Spinal cord (tissue), 10 donors: ENCODE measurements around the gene FASTKD1. TPM values are rescaled to one million over a fixed set of nuclear protein-coding genes. Genes with fewer than 3 reads are reported as not detected.
A peak's percentile ranks its signal among the peaks of the same experiment; 100 is the strongest.
"Not testable (repeated sequence)": the region's sequence is repeated elsewhere in the genome, so short reads cannot be mapped to it uniquely, and the experiment has no call there.

ENCODE experiments used
- DNase-seq, 6 donors: peaks; one replicate each; pipeline versions ENCODE4 v3.0.0 to v3.0.0-alpha.2; 2013 to 2015; ENCODE audit warnings: low spot score in 6 of 6, low read depth in 4 of 6
- H3K27ac ChIP-seq: one replicate; pipeline ENCODE4 v1.5.1; 2013; ENCODE audit warnings: low read depth, low read length, control low read depth
- H3K27me3 ChIP-seq: one replicate; pipeline ENCODE4 v1.6.1; 2013; ENCODE audit warnings: low read length; ENCODE audit not compliant: control insufficient read depth, insufficient read depth
- H3K36me3 ChIP-seq: one replicate; pipeline ENCODE4 v1.6.1; 2013; ENCODE audit warnings: low read length; ENCODE audit not compliant: control insufficient read depth, insufficient read depth
- H3K4me1 ChIP-seq: one replicate; pipeline ENCODE4 v1.6.1; 2013; ENCODE audit warnings: low read length; ENCODE audit not compliant: control insufficient read depth, insufficient read depth
- H3K4me3 ChIP-seq: one replicate; pipeline ENCODE4 v1.5.1; 2013; ENCODE audit warnings: low read depth, low read length, control low read depth
- H3K9me3 ChIP-seq: one replicate; pipeline ENCODE4 v1.6.1; 2013; ENCODE audit warnings: low read length; ENCODE audit not compliant: control insufficient read depth, insufficient read depth
- WGBS: methylation state at CpG from one replicate; pipeline ENCODE4 v1.1.5; 2013; ENCODE audit warnings: missing lambda C conversion rate; ENCODE audit not compliant: insufficient coverage; 5-methylcytosine and 5-hydroxymethylcytosine counted together
- polyA plus RNA-seq, 2 donors: library from polyadenylated mRNA; unstranded; fragments of 120-200 nt; gene quantifications; one replicate each; pipeline ENCODE4 v1.2.1, GENCODE V29; 2013; ENCODE audit not compliant: insufficient read length in 2 of 2
- total RNA-seq, 2 donors: library from RNA; depleted of rRNA in 1 of 2; stranded (reverse); fragments of 120-200 nt in 1 of 2; fragments of >200 nt in 1 of 2; gene quantifications; one replicate each; pipeline versions ENCODE4 v1.2.3 to v1.2.4, GENCODE V29; 2013 to 2014
- donor health status: healthy.

The FASTKD1 gene
- total and polyA plus RNA-seq, 4 donors = 32.6 to 59.4 (median 36.8) TPM

- no peaks in the 10 kb centered on the region for H3K36me3 ChIP-seq
- H3K4me3 ChIP-seq = peak overlapping the region; percentile 83
- H3K4me1 ChIP-seq = no peaks in the 10 kb centered on the region
- H3K27me3 ChIP-seq = no peaks in the 10 kb centered on the region
- H3K9me3 ChIP-seq = no peaks in the 10 kb centered on the region
- H3K27ac ChIP-seq = no peak overlapping the region
- 0% methylated on average over 1 of the region's 2 CpGs for WGBS
- no peak for DNase-seq
Observed at GRCh38 chr2:169572821-169573159, 875 bp downstream of the FASTKD1 start.

- Histone ChIP-seq H3K36me3 (no peaks in the 10 kb centered on the region), H3K27me3 (no peaks in the 10 kb centered on the region), H3K4me3 (no peak overlapping the region), H3K27ac (no peak overlapping the region), H3K9me3 (no peaks in the 10 kb centered on the region), H3K4me1 (no peaks in the 10 kb centered on the region)
- DNase-seq = no peak
- no CpG with 5 or more reads among the region's 1 CpG for WGBS
Observed at GRCh38 chr2:169572189-169572588, 1.5 kb downstream of the FASTKD1 start.

- H3K27me3 ChIP-seq = no peaks in the 10 kb centered on the region
- no peak overlapping the region for H3K4me3 ChIP-seq
- no peak overlapping the region for H3K27ac ChIP-seq
- WGBS = no CpG with 5 or more reads among the region's 3 CpGs
- no peaks in the 10 kb centered on the region for H3K4me1 ChIP-seq
- no peaks in the 10 kb centered on the region for H3K9me3 ChIP-seq
- DNase-seq = no peak
- H3K36me3 ChIP-seq = no peaks in the 10 kb centered on the region
Observed at GRCh38 chr2:169571571-169571970, 2.1 kb downstream of the FASTKD1 start.

DNA sequence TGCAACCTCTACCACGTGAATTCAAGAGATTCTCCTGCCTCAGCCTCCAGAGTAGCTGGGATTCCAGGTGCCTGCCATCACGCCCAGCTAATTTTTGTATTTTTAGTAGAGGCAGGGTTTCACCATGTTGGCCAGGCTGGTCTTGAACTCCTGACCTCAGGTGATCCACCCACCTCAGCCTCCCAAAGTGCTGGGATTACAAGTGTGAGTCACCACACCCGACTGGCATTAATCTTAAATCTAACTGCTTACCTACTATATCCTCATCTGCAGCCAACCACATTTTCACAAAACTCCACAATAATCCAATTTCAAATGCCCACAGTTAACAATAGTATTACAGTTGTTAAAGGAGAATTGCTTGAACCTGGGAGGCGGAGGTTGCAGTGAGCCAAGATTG, 2.9 kb downstream of the FASTKD1 start:
- H3K36me3 ChIP-seq, DNase-seq, H3K27me3 ChIP-seq, H3K4me3 ChIP-seq, H3K4me1 ChIP-seq, H3K9me3 ChIP-seq, H3K27ac ChIP-seq: not testable (repeated sequence)
- WGBS = 100% methylated on average over 1 of the region's 4 CpGs

DNA sequence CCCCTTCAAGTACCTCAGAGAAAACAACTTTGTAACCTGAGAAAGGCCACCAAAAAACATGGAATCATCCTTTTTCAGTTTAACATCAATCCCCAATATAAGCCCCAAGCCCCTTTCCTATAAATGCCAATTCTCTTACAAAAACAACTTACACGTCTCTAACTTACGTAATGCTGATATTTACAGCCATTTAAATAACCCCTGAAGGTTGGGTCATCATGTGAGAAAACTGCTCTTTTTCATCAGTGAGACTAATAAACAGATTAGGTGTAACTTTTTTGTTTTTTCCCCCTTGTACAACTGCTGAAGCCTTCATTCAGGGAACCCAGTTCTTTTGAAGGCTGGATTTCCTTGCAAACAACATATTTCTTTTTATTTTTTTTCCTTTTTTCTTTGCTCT, 3.7 kb downstream of the FASTKD1 start:
- no peak for DNase-seq
- no peak overlapping the region for H3K4me3 ChIP-seq
- no peak overlapping the region for H3K27ac ChIP-seq
- no CpG with 5 or more reads among the region's 2 CpGs for WGBS
- H3K27me3 ChIP-seq = no peaks in the 10 kb centered on the region
- H3K9me3 ChIP-seq = no peaks in the 10 kb centered on the region
- H3K36me3 ChIP-seq = no peaks in the 10 kb centered on the region
- H3K4me1 ChIP-seq = no peaks in the 10 kb centered on the region

- Histone ChIP-seq H3K4me3 (no peak overlapping the region), H3K4me1 (no peaks in the 10 kb centered on the region), H3K9me3 (no peaks in the 10 kb centered on the region), H3K36me3 (no peaks in the 10 kb centered on the region), H3K27ac (no peak overlapping the region), H3K27me3 (no peaks in the 10 kb centered on the region)
- no CpG with 5 or more reads among the region's 1 CpG for WGBS
- no peak for DNase-seq
Observed at GRCh38 chr2:169565686-169566085, 8.0 kb downstream of the FASTKD1 start.

DNA sequence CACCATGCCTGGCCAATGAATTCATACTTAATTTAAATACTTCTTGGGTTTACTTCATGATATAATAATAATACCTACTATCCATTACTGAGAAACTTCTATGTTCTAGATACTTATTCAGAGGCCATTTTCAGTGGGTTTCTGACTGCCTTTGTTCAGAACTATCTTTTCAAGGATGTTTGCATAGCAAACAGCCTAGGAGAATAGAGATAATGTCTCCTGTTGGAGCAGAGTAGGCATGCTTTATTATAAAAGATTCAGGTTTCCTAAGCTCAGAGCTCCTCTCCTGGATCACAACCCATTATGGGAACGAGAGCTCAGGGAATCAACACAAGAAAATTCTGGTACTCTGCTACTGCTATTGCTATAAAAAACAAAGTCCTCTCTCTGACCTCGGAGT, 11.1 kb downstream of the FASTKD1 start:
- Histone ChIP-seq H3K4me3 (no peak overlapping the region), H3K27ac (no peak overlapping the region), H3K27me3 (no peaks in the 10 kb centered on the region), H3K36me3 (peaks cover 5% of the 10 kb centered on the region), H3K4me1 (no peaks in the 10 kb centered on the region), H3K9me3 (no peaks in the 10 kb centered on the region)
- peak in 1 of 6 donors; percentile 5 for DNase-seq
- WGBS = 100% methylated on average over 1 of the region's 2 CpGs

- H3K4me1 ChIP-seq, H3K9me3 ChIP-seq, H3K4me3 ChIP-seq, H3K27me3 ChIP-seq, H3K36me3 ChIP-seq, DNase-seq, H3K27ac ChIP-seq: not testable (repeated sequence)
- WGBS = no CpG with 5 or more reads among the region's 5 CpGs
Observed at GRCh38 chr2:169562084-169562483, 11.6 kb downstream of the FASTKD1 start.

DNA sequence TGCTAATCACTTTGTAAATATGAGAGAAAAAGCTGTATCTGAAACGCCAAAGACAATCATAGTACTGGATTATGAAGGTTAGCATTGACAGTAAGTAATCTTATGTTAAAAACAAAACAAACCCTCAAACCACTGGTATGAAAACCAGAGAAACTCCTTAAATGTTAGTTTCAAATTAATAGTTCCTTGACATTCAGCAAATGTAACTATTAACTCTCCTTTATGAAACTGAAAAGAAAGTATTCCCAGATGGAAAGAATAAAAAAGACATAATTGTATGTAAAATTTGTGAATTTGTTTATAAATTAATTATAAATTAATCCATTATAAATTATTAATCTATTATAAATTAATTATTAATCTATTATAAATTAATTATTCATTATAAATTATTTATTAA, 12.3 kb downstream of the FASTKD1 start:
- Histone ChIP-seq H3K36me3 (peaks cover 5% of the 10 kb centered on the region), H3K4me3 (no peak overlapping the region), H3K4me1 (no peaks in the 10 kb centered on the region), H3K27ac (no peak overlapping the region), H3K27me3 (no peaks in the 10 kb centered on the region), H3K9me3 (no peaks in the 10 kb centered on the region)
- WGBS = no CpG with 5 or more reads among the region's 1 CpG
- DNase-seq = no peak

DNA sequence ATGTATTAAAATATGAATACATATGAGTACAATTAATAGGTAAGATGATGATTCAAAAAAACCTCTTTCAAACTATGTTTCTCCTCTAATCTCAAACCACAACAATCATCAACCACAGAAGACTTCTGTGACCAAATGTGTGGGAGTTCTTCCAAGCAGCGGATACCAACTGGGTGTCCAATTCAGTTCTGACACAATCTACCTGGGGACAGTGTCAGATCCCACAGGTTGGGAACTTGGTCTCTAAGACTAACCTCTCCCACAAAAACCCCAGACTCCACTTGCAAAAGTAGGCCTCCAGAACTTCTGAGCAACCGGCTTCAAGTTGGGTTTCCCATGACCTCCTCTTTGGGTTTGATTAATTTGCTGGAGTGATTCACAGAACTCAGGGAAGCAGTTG, 26.9 kb downstream of the FASTKD1 start:
- DNase-seq = no peak
- Histone ChIP-seq H3K4me3 (no peak overlapping the region), H3K27ac (no peak overlapping the region), H3K27me3 (no peaks in the 10 kb centered on the region), H3K36me3 (peaks cover 9% of the 10 kb centered on the region), H3K9me3 (no peaks in the 10 kb centered on the region), H3K4me1 (no peaks in the 10 kb centered on the region)
- 100% methylated on average over 1 of the region's 2 CpGs for WGBS
